HG02870 (cell line): ENCODE results near the gene ZDHHC8.

ENCODE experiments used
- ATAC-seq: cut with Tn5 transposase; IDR thresholded peaks from one replicate; pipeline ENCODE4 v1.9.1; 2021; ENCODE audit warnings: mild to moderate bottlenecking, moderate library complexity; ENCODE audit not compliant: unreplicated experiment

Gene ZDHHC8

GRCh38 chr22:20191000-20191515, 59.5 kb downstream of the ZDHHC8 start:
- ATAC-seq: no peak

DNA sequence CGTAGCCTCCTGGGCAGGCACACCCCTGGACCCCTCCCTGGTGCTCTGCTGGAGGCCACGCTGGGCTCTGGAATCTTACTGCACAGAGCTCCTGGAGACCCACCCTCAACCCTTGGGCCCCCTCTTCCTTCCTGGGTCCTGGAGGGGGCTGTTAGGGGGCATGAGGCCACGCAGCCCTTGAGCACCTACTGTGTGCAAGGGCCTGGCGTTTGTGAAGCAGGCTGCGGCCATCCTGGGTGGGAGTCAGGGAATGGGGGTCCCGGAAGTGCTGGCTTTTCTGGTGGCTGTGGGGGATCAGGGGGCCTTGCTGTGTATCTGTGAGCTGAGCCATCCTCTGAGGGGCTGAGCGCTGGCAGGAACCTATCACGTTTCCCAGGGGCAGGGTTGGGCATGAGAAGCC, 60.2 kb downstream of the ZDHHC8 start:
- ATAC-seq: no peak

DNA sequence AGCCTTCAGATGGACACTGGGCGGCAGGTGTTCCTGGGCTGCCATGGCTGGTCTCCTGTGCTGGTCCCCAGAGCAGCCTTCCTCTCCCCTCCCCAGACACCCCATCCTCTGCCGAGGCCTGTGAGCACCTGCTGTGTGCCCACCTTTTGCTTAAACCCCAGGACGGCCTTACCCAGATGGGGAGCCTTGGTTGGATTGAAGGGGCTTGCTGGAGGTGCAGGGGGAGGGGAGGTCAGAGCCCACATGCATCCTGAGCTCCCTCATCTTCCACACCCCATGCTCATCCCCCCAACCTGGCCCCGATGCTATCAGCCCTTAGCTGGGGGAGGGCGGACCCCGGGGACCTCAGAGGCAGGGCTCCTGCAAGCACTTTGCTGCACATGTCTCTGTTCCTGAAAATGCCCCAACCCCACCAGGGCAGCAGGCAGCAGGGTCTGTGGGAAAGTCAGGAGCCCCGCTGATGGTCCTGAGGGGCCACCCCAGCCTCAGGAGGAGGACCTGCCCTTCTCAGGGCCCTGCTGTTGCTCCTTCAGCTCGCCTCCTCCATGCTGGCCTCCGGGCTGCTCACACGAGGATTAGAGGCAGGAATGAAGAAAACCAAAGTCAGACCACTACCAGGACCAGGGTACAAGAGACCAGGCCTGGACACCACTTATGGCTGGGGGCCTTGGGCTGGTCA, 60.8 kb downstream of the ZDHHC8 start:
- no peak for ATAC-seq

GRCh38 chr22:20192972-20193760, 61.6 kb downstream of the ZDHHC8 start:
- no peak for ATAC-seq

GRCh38 chr22:20193761-20194494, 62.3 kb downstream of the ZDHHC8 start:
- no peak for ATAC-seq

- no peak for ATAC-seq
These were observed 63.3 kb downstream of the ZDHHC8 start for GRCh38 chr22:20194681-20195593.

- no peak for ATAC-seq
These were observed 64.7 kb downstream of the ZDHHC8 start for GRCh38 chr22:20196094-20196842.
